GM10266 (cell line): ENCODE data around the gene COX7A2L.
"Not testable (repeated sequence)": the region's sequence is repeated elsewhere in the genome, so short reads cannot be mapped to it uniquely, and the experiment has no call there.

Experiments used
- DNase-seq: peaks from one replicate; pipeline ENCODE4 v3.0.0; 2012; ENCODE audit errors: extremely low spot score
- TF ChIP-seq, protein P1 (sequence below): IDR thresholded peaks from 2 replicates; pipeline ENCODE4 v1.5.1; 2012; ENCODE audit warnings: mild to moderate bottlenecking, low read depth; ENCODE audit not compliant: control insufficient read depth, insufficient read depth; ENCODE audit errors: missing control alignments

COX7A2L gene

DNA sequence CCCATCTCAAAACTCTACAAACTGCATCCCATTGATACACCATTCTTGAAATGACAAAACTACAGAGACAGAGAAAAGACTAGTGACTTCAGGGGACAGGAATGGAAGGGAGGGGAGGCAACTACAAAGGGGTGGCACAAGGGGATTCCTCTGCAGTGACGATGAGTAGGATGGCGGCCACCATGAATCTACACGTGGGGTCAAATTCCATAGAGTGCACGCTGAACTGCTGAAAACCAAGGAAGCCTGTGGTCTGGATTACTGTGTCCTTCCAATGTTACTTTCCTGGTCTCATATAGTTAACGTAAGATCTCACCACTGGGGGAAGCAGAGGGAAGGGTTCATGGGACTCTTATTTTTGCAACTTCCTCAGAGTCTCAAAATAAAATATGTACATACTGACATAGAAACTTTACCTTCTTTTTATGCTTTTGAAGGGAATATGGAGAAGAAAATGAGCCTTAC is 23.6 kb downstream of the COX7A2L start:
- TF ChIP-seq, protein P1, sequence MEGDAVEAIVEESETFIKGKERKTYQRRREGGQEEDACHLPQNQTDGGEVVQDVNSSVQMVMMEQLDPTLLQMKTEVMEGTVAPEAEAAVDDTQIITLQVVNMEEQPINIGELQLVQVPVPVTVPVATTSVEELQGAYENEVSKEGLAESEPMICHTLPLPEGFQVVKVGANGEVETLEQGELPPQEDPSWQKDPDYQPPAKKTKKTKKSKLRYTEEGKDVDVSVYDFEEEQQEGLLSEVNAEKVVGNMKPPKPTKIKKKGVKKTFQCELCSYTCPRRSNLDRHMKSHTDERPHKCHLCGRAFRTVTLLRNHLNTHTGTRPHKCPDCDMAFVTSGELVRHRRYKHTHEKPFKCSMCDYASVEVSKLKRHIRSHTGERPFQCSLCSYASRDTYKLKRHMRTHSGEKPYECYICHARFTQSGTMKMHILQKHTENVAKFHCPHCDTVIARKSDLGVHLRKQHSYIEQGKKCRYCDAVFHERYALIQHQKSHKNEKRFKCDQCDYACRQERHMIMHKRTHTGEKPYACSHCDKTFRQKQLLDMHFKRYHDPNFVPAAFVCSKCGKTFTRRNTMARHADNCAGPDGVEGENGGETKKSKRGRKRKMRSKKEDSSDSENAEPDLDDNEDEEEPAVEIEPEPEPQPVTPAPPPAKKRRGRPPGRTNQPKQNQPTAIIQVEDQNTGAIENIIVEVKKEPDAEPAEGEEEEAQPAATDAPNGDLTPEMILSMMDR = no peak

DNA sequence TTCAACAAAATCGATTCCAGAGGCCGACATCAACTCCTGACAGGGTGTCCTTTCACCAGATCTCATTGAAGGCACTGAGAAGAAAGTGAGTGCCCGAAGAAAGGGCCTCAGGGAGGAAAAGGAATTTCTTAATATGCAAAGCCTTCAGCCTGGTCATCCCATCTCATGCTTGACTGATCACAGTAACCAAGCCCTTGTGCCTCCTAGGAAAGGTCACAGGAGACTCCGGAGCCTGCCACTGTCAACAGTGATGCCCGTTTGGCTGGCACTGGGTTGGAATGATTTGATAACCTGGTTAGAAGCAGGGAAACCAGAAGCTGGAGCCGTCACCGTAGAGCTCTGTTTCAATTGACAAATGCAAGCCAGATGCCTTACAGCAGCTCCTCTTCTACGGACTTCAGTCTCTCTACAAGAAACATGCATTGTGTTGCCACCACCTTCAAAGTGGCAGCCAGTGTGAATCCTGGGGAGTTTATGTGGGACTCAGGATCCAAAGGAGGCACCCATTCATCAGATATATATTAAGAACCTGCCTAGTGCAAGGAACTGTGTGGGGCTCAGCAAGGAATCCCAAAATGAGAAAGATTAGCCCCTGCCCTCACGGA is 24.6 kb downstream of the COX7A2L start:
- no peak for DNase-seq
- TF ChIP-seq, protein P1 = no peak

More for the DNA sequence above, 23.6 kb downstream of the COX7A2L start:
- no peak for DNase-seq

DNA sequence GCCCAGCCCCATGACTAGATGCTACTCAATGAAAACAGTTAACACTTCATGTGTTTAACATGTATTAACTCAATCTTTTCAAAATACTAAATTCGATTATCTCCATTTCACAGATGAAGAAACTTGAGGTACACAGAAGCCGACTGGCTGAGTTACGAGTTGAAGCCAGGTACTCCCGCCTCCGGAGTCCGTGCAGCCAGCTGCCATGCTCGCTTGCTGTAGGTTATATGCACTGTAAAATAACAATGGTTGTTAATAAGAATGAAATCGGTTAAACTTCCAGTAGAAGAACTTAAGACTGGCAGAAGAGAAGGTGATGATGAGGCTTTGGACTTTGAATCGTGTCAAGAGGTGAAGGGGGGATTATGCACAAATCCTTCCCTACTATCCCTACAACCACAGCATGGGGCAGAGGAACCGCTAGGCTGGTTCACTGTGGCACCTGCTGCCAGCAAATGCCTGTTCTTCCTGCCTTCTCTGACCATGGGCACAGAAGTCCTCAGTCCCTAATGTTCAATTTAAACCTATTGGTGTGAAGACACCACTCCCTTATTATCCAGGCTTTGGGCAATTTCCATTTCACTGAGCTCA is 25.4 kb downstream of the COX7A2L start:
- TF ChIP-seq, protein P1 = no peak

DNA sequence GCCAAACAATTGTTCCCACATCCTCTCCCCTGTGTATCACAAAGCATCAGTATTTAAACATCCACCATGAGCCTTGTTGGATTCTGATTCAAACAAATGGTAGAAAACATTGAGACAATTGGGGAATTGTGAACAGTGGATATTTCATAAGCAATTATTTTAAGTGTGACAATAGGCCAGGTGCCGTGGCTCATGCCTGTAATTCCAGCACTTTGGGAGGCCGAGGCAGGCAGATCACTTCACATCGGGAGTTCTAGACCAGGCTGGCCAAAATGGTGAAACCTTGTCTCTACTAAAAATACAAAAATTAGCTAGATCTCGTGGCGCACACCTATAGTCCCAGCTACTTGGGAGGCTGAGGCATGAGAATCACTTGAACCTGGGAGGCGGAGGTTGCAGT is 26.2 kb downstream of the COX7A2L start:
- DNase-seq = not testable (repeated sequence)

More for the DNA sequence above, 25.4 kb downstream of the COX7A2L start:
- DNase-seq = no peak

GRCh38 chr2:42334220-42334619 is 26.8 kb downstream of the COX7A2L start:
- TF ChIP-seq, protein P1 = no peak
- DNase-seq = no peak

DNA sequence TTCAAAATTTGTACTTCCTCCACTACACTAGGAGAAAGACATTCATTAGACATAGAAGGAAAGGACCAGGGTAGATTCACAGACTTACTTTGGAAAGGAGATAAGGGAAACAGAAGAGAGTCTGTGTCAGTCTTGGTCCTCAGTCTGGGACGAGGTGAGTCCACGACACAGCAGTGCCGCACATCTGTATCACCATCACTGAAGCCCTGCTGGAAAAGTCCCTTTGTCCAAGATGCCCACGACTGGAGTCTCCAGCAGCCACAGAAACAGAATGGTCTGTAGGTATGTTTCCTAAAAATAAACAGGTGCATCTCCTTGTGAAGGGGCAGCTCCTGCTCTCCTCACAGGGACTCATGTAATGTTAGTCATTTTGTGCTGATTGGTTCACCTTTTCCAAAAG is 27.4 kb downstream of the COX7A2L start:
- TF ChIP-seq, protein P1 = no peak
- DNase-seq = no peak

DNA sequence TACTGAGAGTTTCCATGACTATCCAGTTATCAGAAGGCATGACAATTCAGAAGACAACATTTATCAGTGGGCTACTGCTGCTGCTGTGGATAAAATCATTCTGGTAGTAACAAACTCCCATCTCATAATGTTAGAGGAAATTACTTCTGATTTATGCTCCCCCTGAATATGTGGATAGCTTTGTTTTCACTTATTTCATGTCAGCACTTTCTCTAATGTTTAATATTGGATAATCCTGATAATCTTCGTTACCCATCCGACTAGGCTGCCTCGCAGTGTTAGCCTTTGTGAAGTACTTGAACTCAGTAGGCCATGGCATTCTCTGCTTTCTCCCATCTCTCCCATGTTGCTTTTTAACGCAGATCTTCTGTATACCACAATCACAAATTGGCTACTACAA is 28.4 kb downstream of the COX7A2L start:
- TF ChIP-seq, protein P1 = no peak
- no peak for DNase-seq
